SK-N-SH (cell line): Measurements from ENCODE around the gene ISOC1. TPM values are rescaled to one million over a fixed set of nuclear protein-coding genes. Genes with fewer than 3 reads are reported as not detected.

Experiments
- CTCF ChIA-PET: fragments of 300-600, 350-600 bp; formaldehyde crosslinking; extraction: SDS; loops from one replicate; lab custom pipeline; 2021; lab: Yijun Ruan, JAX
- POLR2A ChIA-PET: fragments of 350-600 bp; sonication (Branson Sonifier 250); formaldehyde crosslinking; extraction: SDS; loops from one replicate; lab custom pipeline; 2020; ENCODE audit warnings: antibody characterized with exemption, inconsistent platforms; lab: Yijun Ruan, JAX
- DNase-seq: peaks from one replicate; pipeline ENCODE4 v3.0.0; 2012
- H2AFZ ChIP-seq: fragments of 200-600 bp; sonication (generic); 2 replicates; pipeline ENCODE4 v1.8.1; 2016; ENCODE audit warnings: antibody characterized with exemption, mild to moderate bottlenecking, low read depth
- H3F3A ChIP-seq: fragments of 200-600 bp; sonication (generic); replicated peaks from 2 replicates; pipeline ENCODE3; 2016; ENCODE audit warnings: antibody characterized with exemption, mild to moderate bottlenecking; ENCODE audit not compliant: insufficient read depth
- H3K27ac ChIP-seq, 2 experiments: fragments of 200-500 bp in 1 of 2; fragments of 200-600 bp in 1 of 2; sonication (Bioruptor generic) in 1 of 2; sonication (generic), shearing (Covaris generic) in 1 of 2; 2 replicates each; pipeline versions ENCODE4 v1.5.1 to v1.6.1; 2014 to 2016; ENCODE audit warnings: low read depth in 2 of 2, inconsistent platforms in 1 of 2, low read length in 1 of 2, mild to moderate bottlenecking in 1 of 2, mixed read lengths in 1 of 2
- H3K27me3 ChIP-seq: fragments of 200-600 bp; sonication (generic), shearing (Covaris generic); 2 replicates; pipeline ENCODE4 v1.6.1; 2016; ENCODE audit warnings: mixed run types; ENCODE audit not compliant: insufficient read depth
- H3K36me3 ChIP-seq, 2 experiments: fragments of 200-500 bp in 1 of 2; fragments of 200-600 bp in 1 of 2; sonication (Bioruptor generic) in 1 of 2; sonication (generic) in 1 of 2; replicated peaks in 1 of 2; 2 replicates each; pipeline versions ENCODE3 to v1.5.1; 2014 to 2016; ENCODE audit warnings: low read length in 1 of 2, mild to moderate bottlenecking in 1 of 2; ENCODE audit not compliant: insufficient read depth in 2 of 2, control insufficient read depth in 1 of 2
- H3K4me1 ChIP-seq, 2 experiments: fragments of 200-500 bp in 1 of 2; fragments of 200-600 bp in 1 of 2; sonication (Bioruptor generic) in 1 of 2; sonication (generic), shearing (Covaris generic) in 1 of 2; 2 replicates each; pipeline versions ENCODE4 v1.5.1 to v1.6.1; 2014 to 2016; ENCODE audit warnings: low read depth in 1 of 2, low read length in 1 of 2, mixed run types in 1 of 2; ENCODE audit not compliant: insufficient read depth in 2 of 2, control insufficient read depth in 1 of 2
- H3K4me2 ChIP-seq: fragments of 200-600 bp; sonication (generic), shearing (Covaris generic); 2 replicates; pipeline ENCODE4 v1.6.1; 2017; ENCODE audit warnings: mixed run types
- H3K4me3 ChIP-seq, 2 experiments: fragments of 200-500 bp in 1 of 2; fragments of 200-600 bp in 1 of 2; sonication (Bioruptor generic) in 1 of 2; sonication (generic), shearing (Covaris generic) in 1 of 2; 2 replicates each; pipeline versions ENCODE4 v1.5.1 to v1.8.1; 2014 to 2016; ENCODE audit warnings: low read depth in 2 of 2, inconsistent platforms in 1 of 2, low read length in 1 of 2, mild to moderate bottlenecking in 1 of 2, mixed read lengths in 1 of 2, moderate library complexity in 1 of 2
- H3K79me2 ChIP-seq: fragments of 200-600 bp; sonication (generic); 2 replicates; pipeline ENCODE4 v1.8.1; 2017; ENCODE audit warnings: mild to moderate bottlenecking; ENCODE audit not compliant: insufficient read depth
- H3K9ac ChIP-seq: fragments of 200-600 bp; sonication (generic); 2 replicates; pipeline ENCODE4 v1.6.1; 2017; ENCODE audit warnings: mixed run types
- H3K9me2 ChIP-seq: fragments of 200-600 bp; sonication (generic); 2 replicates; pipeline ENCODE4 v1.6.1; 2017; ENCODE audit warnings: mixed run types
- H3K9me3 ChIP-seq: fragments of 200-600 bp; sonication (generic); 2 replicates; pipeline ENCODE4 v1.6.1; 2017; ENCODE audit warnings: mixed run types, mild to moderate bottlenecking, moderate library complexity
- H4K20me1 ChIP-seq: fragments of 200-600 bp; sonication (generic); 2 replicates; pipeline ENCODE4 v1.6.1; 2017; ENCODE audit warnings: mild to moderate bottlenecking, mixed run types; ENCODE audit not compliant: insufficient read depth
- CHD2 ChIP-seq: fragments of 150-350 bp; IDR thresholded peaks from 2 replicates; pipeline ENCODE4 v1.6.1; 2018; ENCODE audit warnings: low read length; ENCODE audit not compliant: partially characterized antibody
- ELF1 ChIP-seq: IDR thresholded peaks from 2 replicates; pipeline ENCODE4 v1.4.0; 2012
- FOSL2 ChIP-seq: IDR thresholded peaks from 2 replicates; pipeline ENCODE4 v1.4.0; 2012; ENCODE audit warnings: low read depth, mild to moderate bottlenecking, moderate library complexity, borderline replicate concordance
- FOXJ3 ChIP-seq: sonication (generic); formaldehyde crosslinking; IDR thresholded peaks from 2 replicates; pipeline ENCODE4 v1.5.1; 2020; ENCODE audit warnings: mild to moderate bottlenecking, missing genetic modification reagents
- JUND ChIP-seq: IDR thresholded peaks from 2 replicates; pipeline ENCODE4 v1.4.0; 2012
- MAX ChIP-seq: IDR thresholded peaks from 2 replicates; pipeline ENCODE4 v1.4.0; 2012; ENCODE audit warnings: low read depth
- MEF2A ChIP-seq: IDR thresholded peaks from 2 replicates; pipeline ENCODE4 v1.4.0; 2012; ENCODE audit warnings: low read depth, borderline replicate concordance
- NRF1 ChIP-seq: IDR thresholded peaks from 2 replicates; pipeline ENCODE4 v1.6.1; 2012; ENCODE audit warnings: low read depth, mild to moderate bottlenecking, low read length
- RAD21 ChIP-seq: IDR thresholded peaks from 2 replicates; pipeline ENCODE4 v1.6.1; 2012; ENCODE audit warnings: mild to moderate bottlenecking, low read length
- RXRA ChIP-seq: IDR thresholded peaks from 2 replicates; pipeline ENCODE4 v1.4.0; 2012; ENCODE audit warnings: low read depth, mild to moderate bottlenecking, borderline replicate concordance
- USF2 ChIP-seq: fragments of 150-350 bp; IDR thresholded peaks from 2 replicates; pipeline ENCODE4 v1.6.1; 2017; ENCODE audit warnings: antibody characterized with exemption, low read length, low read depth, borderline replicate concordance
- ZBTB33 ChIP-seq: IDR thresholded peaks from 2 replicates; pipeline ENCODE4 v1.4.0; 2012; ENCODE audit warnings: low read depth, borderline replicate concordance
- polyA plus RNA-seq, 3 experiments: library from polyadenylated mRNA; depleted of rRNA; stranded (reverse); fragments of >200 nt; gene quantifications; 2 replicates each; pipeline ENCODE4 v1.2.3, GENCODE V29; 2012
- TF ChIP-seq, protein P1 (sequence below): IDR thresholded peaks from 2 replicates; pipeline ENCODE4 v1.6.1; 2012; ENCODE audit warnings: mild to moderate bottlenecking, low read depth, low read length, moderate library complexity

Gene ISOC1
- polyA plus RNA-seq, 1 of the 3 experiments (the other 2 are of a cell fraction): 20.6 TPM

- 0 out of 2 replicates have a peak, but pooled peaks have one; percentile 21 for TF ChIP-seq MAX
- no peak for TF ChIP-seq USF2
- no peak for TF ChIP-seq FOXJ3 (CRISPR knock-in tag)
- no peak for TF ChIP-seq RXRA
- TF ChIP-seq, protein P1, sequence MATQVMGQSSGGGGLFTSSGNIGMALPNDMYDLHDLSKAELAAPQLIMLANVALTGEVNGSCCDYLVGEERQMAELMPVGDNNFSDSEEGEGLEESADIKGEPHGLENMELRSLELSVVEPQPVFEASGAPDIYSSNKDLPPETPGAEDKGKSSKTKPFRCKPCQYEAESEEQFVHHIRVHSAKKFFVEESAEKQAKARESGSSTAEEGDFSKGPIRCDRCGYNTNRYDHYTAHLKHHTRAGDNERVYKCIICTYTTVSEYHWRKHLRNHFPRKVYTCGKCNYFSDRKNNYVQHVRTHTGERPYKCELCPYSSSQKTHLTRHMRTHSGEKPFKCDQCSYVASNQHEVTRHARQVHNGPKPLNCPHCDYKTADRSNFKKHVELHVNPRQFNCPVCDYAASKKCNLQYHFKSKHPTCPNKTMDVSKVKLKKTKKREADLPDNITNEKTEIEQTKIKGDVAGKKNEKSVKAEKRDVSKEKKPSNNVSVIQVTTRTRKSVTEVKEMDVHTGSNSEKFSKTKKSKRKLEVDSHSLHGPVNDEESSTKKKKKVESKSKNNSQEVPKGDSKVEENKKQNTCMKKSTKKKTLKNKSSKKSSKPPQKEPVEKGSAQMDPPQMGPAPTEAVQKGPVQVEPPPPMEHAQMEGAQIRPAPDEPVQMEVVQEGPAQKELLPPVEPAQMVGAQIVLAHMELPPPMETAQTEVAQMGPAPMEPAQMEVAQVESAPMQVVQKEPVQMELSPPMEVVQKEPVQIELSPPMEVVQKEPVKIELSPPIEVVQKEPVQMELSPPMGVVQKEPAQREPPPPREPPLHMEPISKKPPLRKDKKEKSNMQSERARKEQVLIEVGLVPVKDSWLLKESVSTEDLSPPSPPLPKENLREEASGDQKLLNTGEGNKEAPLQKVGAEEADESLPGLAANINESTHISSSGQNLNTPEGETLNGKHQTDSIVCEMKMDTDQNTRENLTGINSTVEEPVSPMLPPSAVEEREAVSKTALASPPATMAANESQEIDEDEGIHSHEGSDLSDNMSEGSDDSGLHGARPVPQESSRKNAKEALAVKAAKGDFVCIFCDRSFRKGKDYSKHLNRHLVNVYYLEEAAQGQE: no peak
- 0 out of 2 replicates have a peak, but pooled peaks have one; percentile 5 for TF ChIP-seq MEF2A
- TF ChIP-seq CHD2: no peak
Measured at GRCh38 chr5:129094087-129094923, at the start of gene ISOC1 (continued).

DNA sequence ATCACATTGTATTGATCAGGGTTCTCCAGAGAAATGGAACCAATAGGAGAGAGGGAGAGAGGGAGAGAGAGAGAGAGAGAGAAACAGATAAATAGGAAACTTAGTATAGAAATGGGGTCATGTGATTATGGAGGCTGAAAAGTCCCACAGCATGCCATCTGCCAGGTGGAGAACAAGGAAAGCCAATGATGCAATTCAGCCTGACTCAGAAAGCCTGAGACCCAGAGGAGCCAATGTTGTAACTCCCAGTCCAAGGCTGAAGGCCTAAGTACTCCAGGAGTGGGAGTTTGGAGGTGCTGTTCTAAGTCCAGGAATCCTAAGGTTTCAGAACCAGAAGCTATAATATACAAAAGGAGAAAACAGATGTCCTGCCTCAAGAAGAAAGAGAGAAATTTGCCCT is 48.4 kb upstream of the ISOC1 start:
- H3K4me1 ChIP-seq: peaks cover 0 to 7% of the 10 kb centered on the region in 2 experiments; a peak in 2 of 4 replicates
- TF ChIP-seq FOXJ3 (CRISPR knock-in tag) (no peak), FOSL2 (no peak), RAD21 (no peak), MAX (no peak), ZBTB33 (no peak), ELF1 (no peak), JUND (no peak), RXRA (no peak), NRF1 (no peak)
- TF ChIP-seq, protein P1: no peak
- TF ChIP-seq, all 33 proteins: peak for 0
- CTCF ChIA-PET: no interaction called here
- Histone ChIP-seq H3F3A (no peaks in the 10 kb centered on the region), H3K27ac (no peak overlapping the region), H3K9me2 (no peaks in the 10 kb centered on the region), H3K4me3 (no peak overlapping the region), H3K4me2 (no peak overlapping the region), H3K79me2 (no peaks in the 10 kb centered on the region), H3K9me3 (no peaks in the 10 kb centered on the region), H4K20me1 (no peaks in the 10 kb centered on the region), H3K36me3 (no peaks in the 10 kb centered on the region), H3K9ac (no peak overlapping the region), H3K27me3 (no peaks in the 10 kb centered on the region), H2AFZ (no peak overlapping the region)
- POLR2A ChIA-PET: no interaction called here
- DNase-seq: no peak
